Stimulated activated CD8-positive, alpha-beta memory T cell treated with anti-CD3 and anti-CD28 coated beads, Interleukin-4, amount 100 ng/mL, for 48 hours (primary cell): ENCODE data around the gene PCDHGB4.
"Not testable (repeated sequence)": the region's sequence is repeated elsewhere in the genome, so short reads cannot be mapped to it uniquely, and the experiment has no call there.

Source experiments
- DNase-seq: peaks from one replicate; pipeline ENCODE4 v3.0.0-alpha.2; 2020

PCDHGB4 gene

GRCh38 chr5:141432726-141433125, 45.2 kb downstream of the PCDHGB4 start:
- not testable (repeated sequence) for DNase-seq

GRCh38 chr5:141434006-141434405, 46.5 kb downstream of the PCDHGB4 start:
- no peak for DNase-seq

- no peak for DNase-seq
Measured at GRCh38 chr5:141437221-141437620, 49.7 kb downstream of the PCDHGB4 start.

GRCh38 chr5:141439411-141440141, 52.1 kb downstream of the PCDHGB4 start:
- no peak for DNase-seq
